ENCODE measurements around the gene MXRA7. TPM values are rescaled to one million over a fixed set of nuclear protein-coding genes. Genes with fewer than 3 reads are reported as not detected.

MXRA7 gene
- total RNA-seq, 2 donors from 2014 or later = 241 to 341 TPM

DNA sequence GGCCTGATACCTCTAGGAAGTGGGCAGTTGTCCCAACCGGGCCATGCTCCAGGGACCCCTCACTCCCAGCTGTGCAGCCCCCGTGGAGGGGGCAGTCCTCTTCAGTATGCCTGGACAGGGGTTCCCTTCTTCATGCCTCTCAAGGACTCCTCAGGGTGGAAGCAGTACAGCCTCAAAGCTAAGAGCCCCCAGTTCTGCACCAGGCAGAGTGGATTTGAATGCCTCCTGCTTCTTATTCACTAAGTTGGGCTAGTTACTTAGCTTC lies 43.3 kb downstream of the MXRA7 start:
- no peak for DNase-seq (ENCODE audit: low spot score)
- H3K27ac ChIP-seq = no peak overlapping the region
- H3K9me3 ChIP-seq = no peaks in the 10 kb centered on the region
- TF ChIP-seq, protein P1, sequence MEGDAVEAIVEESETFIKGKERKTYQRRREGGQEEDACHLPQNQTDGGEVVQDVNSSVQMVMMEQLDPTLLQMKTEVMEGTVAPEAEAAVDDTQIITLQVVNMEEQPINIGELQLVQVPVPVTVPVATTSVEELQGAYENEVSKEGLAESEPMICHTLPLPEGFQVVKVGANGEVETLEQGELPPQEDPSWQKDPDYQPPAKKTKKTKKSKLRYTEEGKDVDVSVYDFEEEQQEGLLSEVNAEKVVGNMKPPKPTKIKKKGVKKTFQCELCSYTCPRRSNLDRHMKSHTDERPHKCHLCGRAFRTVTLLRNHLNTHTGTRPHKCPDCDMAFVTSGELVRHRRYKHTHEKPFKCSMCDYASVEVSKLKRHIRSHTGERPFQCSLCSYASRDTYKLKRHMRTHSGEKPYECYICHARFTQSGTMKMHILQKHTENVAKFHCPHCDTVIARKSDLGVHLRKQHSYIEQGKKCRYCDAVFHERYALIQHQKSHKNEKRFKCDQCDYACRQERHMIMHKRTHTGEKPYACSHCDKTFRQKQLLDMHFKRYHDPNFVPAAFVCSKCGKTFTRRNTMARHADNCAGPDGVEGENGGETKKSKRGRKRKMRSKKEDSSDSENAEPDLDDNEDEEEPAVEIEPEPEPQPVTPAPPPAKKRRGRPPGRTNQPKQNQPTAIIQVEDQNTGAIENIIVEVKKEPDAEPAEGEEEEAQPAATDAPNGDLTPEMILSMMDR (IDR thresholded peaks at IDR 0.05) = no peak
- H3K36me3 ChIP-seq = no peaks in the 10 kb centered on the region
- no peak overlapping the region for H3K4me3 ChIP-seq
- no peaks in the 10 kb centered on the region for H3K27me3 ChIP-seq (replicated peaks; ENCODE audit: insufficient read depth)
- ATAC-seq (ENCODE audit: insufficient number of reproducible peaks, low FRiP score, low read depth) = no peak
- H3K4me1 ChIP-seq (ENCODE audit: control insufficient read depth in 1 of 2, low read depth in 2 of 2) = peaks cover 0 to 4% of the 10 kb centered on the region in 2 donors

DNA sequence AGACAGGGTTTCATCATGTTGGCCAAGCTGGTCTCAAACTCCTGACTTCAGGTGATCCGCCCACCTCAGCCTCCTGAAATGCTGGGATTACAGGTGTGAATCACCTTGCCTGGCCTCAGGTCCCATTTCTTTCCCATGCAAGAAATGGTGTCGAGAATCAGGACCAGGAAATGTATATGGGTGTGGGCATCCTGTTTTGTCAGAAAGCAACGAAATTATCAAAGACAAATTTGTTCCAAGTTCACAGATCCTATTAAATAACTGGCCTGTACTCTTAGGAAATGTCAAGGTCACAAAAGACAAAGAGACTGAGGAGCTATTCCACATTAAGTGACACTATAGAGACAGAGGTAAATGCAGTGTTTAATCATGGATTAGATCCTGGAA lies 50.1 kb downstream of the MXRA7 start:
- DNase-seq (ENCODE audit: low spot score) = no peak
- Histone ChIP-seq H3K9me3 (no peaks in the 10 kb centered on the region), H3K4me3 (no peak overlapping the region), H3K36me3 (no peaks in the 10 kb centered on the region), H3K27me3 (replicated peaks; ENCODE audit: insufficient read depth) (no peaks in the 10 kb centered on the region), H3K4me1 (ENCODE audit: control insufficient read depth in 1 of 2, low read depth in 2 of 2) (no peaks in the 10 kb centered on the region), H3K27ac (no peak overlapping the region)
- ATAC-seq (ENCODE audit: insufficient number of reproducible peaks, low FRiP score, low read depth) = no peak
- TF ChIP-seq, protein P1 (IDR thresholded peaks at IDR 0.05) = no peak

DNA sequence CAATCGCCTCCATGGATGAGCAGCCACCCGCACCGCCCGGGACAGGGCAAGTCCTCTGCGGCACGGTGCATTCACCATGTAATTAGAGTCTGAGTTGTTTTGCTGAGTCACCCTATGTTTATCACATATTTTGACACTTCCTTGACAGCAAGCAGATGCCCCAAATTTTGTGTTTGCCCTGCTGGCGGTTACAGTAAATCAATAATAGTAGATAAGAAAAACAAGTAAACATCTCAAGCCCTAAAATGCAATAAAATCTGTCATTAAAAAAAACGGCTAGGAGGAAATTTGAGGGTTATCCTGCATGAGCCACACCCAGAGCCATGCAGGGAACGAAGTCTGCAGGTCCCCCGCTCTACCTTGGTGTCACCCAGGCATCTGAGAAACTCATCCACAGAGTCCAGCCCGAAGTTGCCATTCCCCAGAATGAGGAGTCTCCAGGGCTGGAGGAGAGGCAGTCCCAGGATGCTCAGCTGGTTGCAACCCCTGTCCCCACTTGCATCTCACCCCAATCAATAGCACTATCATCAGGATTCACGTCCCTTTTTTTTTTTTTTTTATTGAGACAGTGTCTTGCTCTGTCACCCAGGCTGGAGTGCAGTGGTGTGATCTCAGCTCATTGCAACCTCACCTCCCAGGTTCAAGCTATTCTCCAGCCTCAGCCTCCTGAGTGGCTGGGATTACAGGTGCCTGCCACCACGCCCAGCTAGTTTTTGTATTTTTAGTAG lies 50.7 kb downstream of the MXRA7 start:
- no peaks in the 10 kb centered on the region for H3K27me3 ChIP-seq (replicated peaks; ENCODE audit: insufficient read depth)
- no peak overlapping the region for H3K27ac ChIP-seq
- TF ChIP-seq, protein P1 (IDR thresholded peaks at IDR 0.05) = no peak
- DNase-seq (ENCODE audit: low spot score) = no peak
- no peaks in the 10 kb centered on the region for H3K9me3 ChIP-seq
- no peak overlapping the region for H3K4me3 ChIP-seq
- ATAC-seq (ENCODE audit: insufficient number of reproducible peaks, low FRiP score, low read depth) = no peak
- H3K36me3 ChIP-seq = no peaks in the 10 kb centered on the region
- no peaks in the 10 kb centered on the region for H3K4me1 ChIP-seq (ENCODE audit: control insufficient read depth in 1 of 2, low read depth in 2 of 2)

DNA sequence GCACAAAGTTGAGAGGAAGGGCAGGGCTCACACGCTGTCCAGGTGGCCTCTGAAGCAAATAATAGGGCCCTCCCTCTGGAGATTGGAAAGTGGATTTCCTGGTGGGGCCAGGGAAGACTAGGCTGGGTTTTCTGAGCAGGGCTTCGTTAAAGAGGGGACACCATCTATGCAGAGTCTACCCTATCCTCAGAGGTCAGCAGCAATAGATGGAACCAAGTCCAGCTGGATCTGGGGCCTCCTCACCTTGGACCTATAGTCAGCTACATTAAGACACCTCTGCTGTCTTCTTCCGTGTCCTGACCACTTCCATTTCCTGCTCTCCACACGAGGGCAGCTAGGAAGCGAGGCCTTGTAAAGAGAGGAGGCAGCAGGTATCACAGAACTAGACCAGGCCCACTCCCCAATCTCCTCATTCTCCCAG lies 52.5 kb downstream of the MXRA7 start:
- Histone ChIP-seq H3K27me3 (replicated peaks; ENCODE audit: insufficient read depth) (no peaks in the 10 kb centered on the region), H3K9me3 (no peaks in the 10 kb centered on the region), H3K36me3 (no peaks in the 10 kb centered on the region), H3K27ac (no peak overlapping the region), H3K4me3 (no peak overlapping the region), H3K4me1 (ENCODE audit: control insufficient read depth in 1 of 2, low read depth in 2 of 2) (no peaks in the 10 kb centered on the region)
- ATAC-seq (ENCODE audit: insufficient number of reproducible peaks, low FRiP score, low read depth) = no peak
- DNase-seq (ENCODE audit: low spot score) = no peak
- TF ChIP-seq, protein P1 (IDR thresholded peaks at IDR 0.05) = no peak

DNA sequence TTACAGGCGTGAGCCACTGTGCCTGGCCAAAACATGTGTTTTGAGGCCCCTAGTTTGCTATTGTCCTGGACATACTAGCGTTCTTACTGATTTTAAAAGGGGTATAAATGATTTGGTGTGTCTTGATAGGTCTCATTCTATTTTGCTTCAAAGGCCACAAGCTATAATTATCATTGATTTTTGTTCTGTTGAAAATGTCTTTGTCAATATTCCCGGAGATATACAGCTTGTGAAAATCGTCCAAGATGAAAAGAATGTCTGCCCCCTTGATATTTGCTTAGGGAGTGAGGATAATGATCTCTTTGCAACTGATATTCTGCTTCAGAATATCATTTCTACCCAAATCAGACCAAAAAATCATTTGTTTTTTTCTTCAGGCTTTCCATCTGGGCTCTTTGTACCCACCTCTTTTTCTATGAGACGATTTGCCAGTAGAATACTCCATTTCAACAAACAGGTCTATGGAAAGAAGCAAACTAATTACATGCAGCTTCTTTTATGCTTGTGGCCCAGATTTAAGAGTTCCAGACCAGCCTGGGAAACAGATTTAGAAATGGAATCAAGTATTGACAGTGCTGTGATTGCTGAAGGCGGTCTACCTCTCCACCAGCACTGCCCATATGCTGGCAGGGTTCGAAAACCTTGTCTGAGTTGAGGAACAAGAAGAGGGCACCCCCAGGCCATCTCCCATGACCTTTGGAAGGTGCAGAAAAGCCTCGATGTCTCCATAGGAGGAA lies 53.1 kb downstream of the MXRA7 start:
- TF ChIP-seq, protein P1 (IDR thresholded peaks at IDR 0.05) = no peak
- no peaks in the 10 kb centered on the region for H3K9me3 ChIP-seq
- H3K4me3 ChIP-seq = no peak overlapping the region
- H3K36me3 ChIP-seq = no peaks in the 10 kb centered on the region
- no peak for ATAC-seq (ENCODE audit: insufficient number of reproducible peaks, low FRiP score, low read depth)
- no peak for DNase-seq (ENCODE audit: low spot score)
- H3K4me1 ChIP-seq (ENCODE audit: control insufficient read depth in 1 of 2, low read depth in 2 of 2) = no peaks in the 10 kb centered on the region
- no peak overlapping the region for H3K27ac ChIP-seq
- H3K27me3 ChIP-seq (replicated peaks; ENCODE audit: insufficient read depth) = no peaks in the 10 kb centered on the region

All from thoracic aorta (tissue), 2 donors.